Pancreas (tissue), 10 donors: ENCODE results near the gene CPT1A. TPM values are rescaled to one million over a fixed set of nuclear protein-coding genes. Genes with fewer than 3 reads are reported as not detected.

ENCODE experiments used
- ATAC-seq, 4 donors: fragments of 200-7000 bp; cut with Tn5 transposase; one replicate each; pipeline versions ENCODE4 v1.8.0 to v1.9.1; 2020; ENCODE audit warnings: mild to moderate bottlenecking in 4 of 4, moderate library complexity in 4 of 4
- DNase-seq, 6 donors: peaks; one replicate each; pipeline ENCODE4 v3.0.0-alpha.2; 2020
- FAIRE-seq: peaks from 2 replicates; lab custom pipeline; 2012; peaks lifted over from hg19 to GRCh38; lab: Jason Lieb, UNC
- H3K27ac ChIP-seq, 4 donors: fragments of 200-600 bp; sonication (generic); 1 replicate in 3 of 4; 2 replicates in 1 of 4; pipeline versions ENCODE4 v1.5.0 to v1.8.0; 2020
- H3K27me3 ChIP-seq, 4 donors: fragments of 200-600 bp; one replicate each; pipeline ENCODE4 v1.8.0; 2021
- H3K36me3 ChIP-seq, 3 donors: fragments of 200-600 bp; sonication (generic) in 1 of 3; one replicate each; pipeline versions ENCODE4 v1.5.0 to v1.8.0; 2020 to 2021
- H3K4me1 ChIP-seq, 3 donors: fragments of 200-600 bp; one replicate each; pipeline ENCODE4 v1.8.0; 2021
- H3K4me3 ChIP-seq, 4 donors: fragments of 200-600 bp; sonication (generic) in 2 of 4; one replicate each; pipeline versions ENCODE4 v1.5.0 to v1.8.0; 2020 to 2021
- H3K9me3 ChIP-seq, 4 donors: fragments of 200-600 bp; one replicate each; pipeline ENCODE4 v1.8.0; 2021
- WGBS, 2 donors: extraction: QIAGEN DNeasy Blood & Tissue Kit; methylation state at CpG; one replicate each; pipeline ENCODE4 v1.1.7; 2013; 5-methylcytosine and 5-hydroxymethylcytosine counted together
- intact Hi-C, 3 donors: fragments of 100-400 bp; cut with DNase I; formaldehyde crosslinking; loops; one replicate each; pipeline versions ENCODE4 v1.11.1 to v1.14.2; 2022
- polyA plus RNA-seq, 2 donors: library from polyadenylated mRNA; stranded (reverse); fragments of 200-250 nt; gene quantifications; one replicate each; pipeline ENCODE4 v1.2.3, GENCODE V29; 2013
- total RNA-seq, 6 donors: library from RNA; stranded (reverse); fragmentation: NEBNext Ultra II Directional in 4 of 6; extraction: Animal tissue kit (Norgen Biotek cat#: 25700) in 4 of 6; gene quantifications; one replicate each; pipeline versions ENCODE4 v1.2.1 to v1.2.4, GENCODE V29; 2021 to 2023
- TF ChIP-seq, protein P1 (sequence below), 4 donors: fragments of 200-600 bp; sonication (generic) in 3 of 4; IDR thresholded peaks; one replicate each; pipeline versions ENCODE4 v1.5.0 to v1.8.0; 2021; ENCODE audit warnings: antibody characterized with exemption in 4 of 4
- donor health status: healthy with polysubstance abuse.
- donor health status: DM: no; HTN: no; CAD: no; lungs with moderate emphysema.
- donor health status: DM: no; HTN: no; CAD: no.
- donor health status: control.
- donor health status: control.
- donor health status: Bipolar disorder and iron deficiency.
- donor health status: DM: yes; HTN: yes; CAD: no.
- donor health status: DM: no; HTN: no; CAD: no.
- donor health status: DM: no; HTN: no; CAD: no.
- donor health status: DM: yes; HTN: yes; CAD: no.

Gene CPT1A
- total and polyA plus RNA-seq, 8 donors: 9.5 to 33.7 (median 20.5) TPM

DNA sequence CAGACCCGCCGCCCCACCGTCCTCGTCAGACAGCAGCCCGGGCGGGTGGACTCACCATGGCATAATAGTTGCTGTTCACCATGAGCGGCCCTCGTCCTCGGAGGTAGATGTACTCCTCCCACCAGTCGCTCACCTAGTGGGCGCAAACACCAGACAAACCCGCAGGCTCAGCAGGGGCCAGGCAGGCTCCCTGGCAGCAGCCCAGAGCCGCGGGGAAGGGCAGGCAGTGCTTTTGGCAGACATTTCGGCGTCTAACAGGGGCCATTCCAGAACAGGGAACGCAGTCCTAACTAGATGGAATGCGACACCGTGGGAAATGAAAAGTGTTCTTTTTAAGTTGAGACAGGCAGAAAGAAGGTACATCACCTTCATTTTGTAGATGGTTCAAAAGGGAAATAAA lies 44.9 kb downstream of the CPT1A start:
- TF ChIP-seq, protein P1, sequence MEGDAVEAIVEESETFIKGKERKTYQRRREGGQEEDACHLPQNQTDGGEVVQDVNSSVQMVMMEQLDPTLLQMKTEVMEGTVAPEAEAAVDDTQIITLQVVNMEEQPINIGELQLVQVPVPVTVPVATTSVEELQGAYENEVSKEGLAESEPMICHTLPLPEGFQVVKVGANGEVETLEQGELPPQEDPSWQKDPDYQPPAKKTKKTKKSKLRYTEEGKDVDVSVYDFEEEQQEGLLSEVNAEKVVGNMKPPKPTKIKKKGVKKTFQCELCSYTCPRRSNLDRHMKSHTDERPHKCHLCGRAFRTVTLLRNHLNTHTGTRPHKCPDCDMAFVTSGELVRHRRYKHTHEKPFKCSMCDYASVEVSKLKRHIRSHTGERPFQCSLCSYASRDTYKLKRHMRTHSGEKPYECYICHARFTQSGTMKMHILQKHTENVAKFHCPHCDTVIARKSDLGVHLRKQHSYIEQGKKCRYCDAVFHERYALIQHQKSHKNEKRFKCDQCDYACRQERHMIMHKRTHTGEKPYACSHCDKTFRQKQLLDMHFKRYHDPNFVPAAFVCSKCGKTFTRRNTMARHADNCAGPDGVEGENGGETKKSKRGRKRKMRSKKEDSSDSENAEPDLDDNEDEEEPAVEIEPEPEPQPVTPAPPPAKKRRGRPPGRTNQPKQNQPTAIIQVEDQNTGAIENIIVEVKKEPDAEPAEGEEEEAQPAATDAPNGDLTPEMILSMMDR (IDR thresholded peaks at IDR 0.05): no peak
- FAIRE-seq (no peak), ATAC-seq (no peak), DNase-seq (no peak)
- intact Hi-C loops: no loop called here
- peaks cover 0 to 67% (median 28%) of the 10 kb centered on the region in 3 donors for H3K36me3 ChIP-seq
- no peaks in the 10 kb centered on the region for H3K27me3 ChIP-seq
- H3K4me1 ChIP-seq: no peaks in the 10 kb centered on the region
- no peak overlapping the region for H3K27ac ChIP-seq
- H3K4me3 ChIP-seq: no peak overlapping the region
- WGBS, 2 donors: 88% methylated on average over 19 of the region's 19 CpGs
- no peaks in the 10 kb centered on the region for H3K9me3 ChIP-seq

DNA sequence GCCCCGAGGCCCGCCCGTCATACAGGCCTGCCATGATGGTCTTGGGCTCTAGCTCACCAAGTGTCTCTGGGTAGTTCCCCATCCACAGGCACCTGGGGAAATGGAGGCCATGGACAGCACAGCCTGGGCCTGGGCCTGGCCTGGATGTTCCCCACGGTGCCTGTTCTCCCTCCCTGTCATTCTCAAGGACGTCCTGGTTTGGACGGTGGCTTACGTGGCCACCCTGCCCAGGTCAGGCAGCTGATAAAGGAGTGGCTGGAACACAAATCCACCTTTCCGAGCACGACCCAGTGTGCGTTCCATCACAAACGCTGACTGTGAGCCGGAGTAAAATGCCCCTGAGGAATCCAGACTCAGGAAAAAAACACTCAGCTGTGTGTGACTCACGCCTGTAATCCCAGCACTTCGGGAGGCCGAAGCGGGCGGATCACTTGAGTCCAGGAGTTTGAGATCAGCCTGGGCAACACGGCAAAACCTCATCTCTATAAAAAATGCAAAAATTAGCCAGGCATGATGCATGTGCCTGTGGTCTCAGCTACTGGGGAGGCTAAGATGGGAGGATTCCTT lies 49.2 kb downstream of the CPT1A start:
- WGBS, 2 donors: 88 to 90% methylated on average over 18 of the region's 18 CpGs
- DNase-seq (no peak), FAIRE-seq (no peak), ATAC-seq (no peak)
- Histone ChIP-seq H3K9me3 (no peaks in the 10 kb centered on the region), H3K27ac (no peak overlapping the region), H3K4me3 (no peak overlapping the region), H3K36me3 (peaks cover 0 to 65% (median 13%) of the 10 kb centered on the region in 3 donors), H3K27me3 (no peaks in the 10 kb centered on the region), H3K4me1 (no peaks in the 10 kb centered on the region)
- intact Hi-C loops: no loop called here
- TF ChIP-seq, protein P1 (IDR thresholded peaks at IDR 0.05): no peak

DNA sequence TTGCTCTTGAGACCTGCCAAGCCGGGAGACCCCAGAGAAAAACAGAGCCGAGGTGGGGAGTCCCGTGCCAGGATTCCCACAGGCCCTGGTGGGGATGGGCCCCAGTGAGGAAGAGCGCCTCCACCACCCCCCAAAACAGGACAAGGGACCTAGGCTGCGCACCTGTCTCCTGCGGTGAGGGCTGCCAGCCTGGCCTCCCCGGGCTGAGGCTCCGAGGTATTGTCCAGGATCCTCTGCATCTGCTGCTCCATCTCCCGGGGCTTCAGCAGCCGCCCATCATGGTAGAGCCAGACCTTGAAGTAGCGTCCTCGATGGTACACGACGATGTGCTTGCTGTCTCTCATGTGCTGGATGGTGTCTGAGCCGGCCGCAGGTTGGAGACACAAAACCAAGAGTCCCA lies 57.1 kb downstream of the CPT1A start:
- 94 to 96% methylated on average over 16 of the region's 16 CpGs for WGBS, 2 donors
- intact Hi-C loops: no loop called here
- Histone ChIP-seq H3K4me3 (no peak overlapping the region), H3K36me3 (peaks cover 0 to 54% (median 5%) of the 10 kb centered on the region in 3 donors), H3K27ac (no peak overlapping the region), H3K4me1 (no peaks in the 10 kb centered on the region), H3K9me3 (no peaks in the 10 kb centered on the region), H3K27me3 (no peaks in the 10 kb centered on the region)
- no peak for DNase-seq
- no peak for ATAC-seq
- TF ChIP-seq, protein P1 (IDR thresholded peaks at IDR 0.05): no peak
- no peak for FAIRE-seq

DNA sequence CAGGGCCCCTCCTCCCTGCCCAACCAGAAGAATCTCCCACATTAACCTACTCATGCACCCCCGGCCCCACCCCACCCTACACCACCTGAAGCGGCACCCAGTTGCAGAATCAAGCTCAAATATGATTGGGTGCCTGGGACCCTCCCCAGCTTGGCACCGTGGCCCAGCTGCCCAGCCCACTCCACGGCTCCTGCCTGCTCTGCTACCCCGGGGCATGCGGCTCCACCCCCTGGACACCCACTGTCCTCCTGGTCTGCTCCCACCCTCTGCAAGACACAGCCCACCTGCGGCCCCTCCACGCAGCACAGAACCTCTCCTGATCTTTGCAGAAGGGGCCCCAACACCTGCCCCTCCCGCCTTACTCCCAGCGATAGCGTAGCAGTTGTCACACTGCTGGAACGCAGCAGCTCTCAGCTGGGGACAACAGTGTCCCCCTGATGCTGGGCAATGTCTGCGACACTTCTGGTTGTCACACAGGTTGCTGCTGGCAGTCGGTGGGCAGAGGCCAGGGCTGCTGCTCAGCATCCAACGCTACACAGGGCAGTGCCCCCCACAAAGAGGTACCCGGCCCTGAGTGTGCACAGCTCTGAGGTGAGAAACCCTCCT lies 58.4 kb downstream of the CPT1A start:
- intact Hi-C loops: no loop called here
- TF ChIP-seq, protein P1 (IDR thresholded peaks at IDR 0.05): no peak
- DNase-seq (no peak), FAIRE-seq (no peak), ATAC-seq (no peak)
- H3K27me3 ChIP-seq: no peaks in the 10 kb centered on the region
- H3K36me3 ChIP-seq: peaks cover 0 to 66% (median 5%) of the 10 kb centered on the region in 3 donors
- H3K4me1 ChIP-seq: no peaks in the 10 kb centered on the region
- no peaks in the 10 kb centered on the region for H3K9me3 ChIP-seq
- WGBS, 2 donors: 92 to 93% methylated on average over 16 of the region's 16 CpGs
- H3K4me3 ChIP-seq: no peak overlapping the region
- H3K27ac ChIP-seq: no peak overlapping the region

DNA sequence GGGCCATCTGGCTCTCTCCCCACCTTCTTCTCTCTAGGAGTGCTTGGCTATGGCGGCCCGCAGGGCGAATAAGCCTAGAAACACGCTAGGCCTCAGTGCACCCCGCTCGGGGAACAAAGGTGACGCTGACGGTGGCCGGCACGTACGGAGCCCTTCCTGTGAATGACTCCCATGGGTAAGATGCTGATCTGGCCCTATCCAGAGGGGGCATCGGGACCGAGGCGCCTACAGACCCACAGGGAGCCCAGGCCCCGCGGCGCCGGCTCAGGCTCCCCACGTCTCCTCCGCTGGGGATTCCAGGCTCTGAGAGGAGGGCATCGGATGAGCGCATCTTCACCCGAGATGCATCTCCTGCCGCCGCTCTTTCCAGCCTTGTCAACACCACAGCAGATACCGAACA lies 59.0 kb downstream of the CPT1A start:
- Histone ChIP-seq H3K4me3 (no peak overlapping the region), H3K36me3 (peaks cover 0 to 72% (median 5%) of the 10 kb centered on the region in 3 donors), H3K4me1 (no peaks in the 10 kb centered on the region), H3K27me3 (no peaks in the 10 kb centered on the region), H3K9me3 (no peaks in the 10 kb centered on the region), H3K27ac (no peak overlapping the region)
- FAIRE-seq (no peak), ATAC-seq (no peak), DNase-seq (no peak)
- WGBS, 2 donors: 96 to 97% methylated on average over 24 to 26 of the region's 26 CpGs
- TF ChIP-seq, protein P1 (IDR thresholded peaks at IDR 0.05): no peak
- intact Hi-C loops: no loop called here
